H9 (cell line): ENCODE results near the gene FUZ. TPM values are rescaled to one million over a fixed set of nuclear protein-coding genes. Genes with fewer than 3 reads are reported as not detected.
A peak's percentile ranks its signal among the peaks of the same experiment; 100 is the strongest.

ENCODE experiments used
- DNase-seq: peaks from one replicate; pipeline ENCODE4 v3.0.0-alpha.2; 2017
- H2AFZ ChIP-seq: one replicate; pipeline ENCODE4 v1.6.1; 2013; ENCODE audit warnings: mild to moderate bottlenecking, low read length, control low read depth, moderate library complexity
- H2AK5ac ChIP-seq: 2 replicates; pipeline ENCODE4 v1.6.1; 2013; ENCODE audit warnings: low read length, control low read depth, mixed read lengths; ENCODE audit not compliant: insufficient read length
- H2BK120ac ChIP-seq: one replicate; pipeline ENCODE4 v1.6.1; 2013; ENCODE audit warnings: low read depth, mild to moderate bottlenecking, low read length, control low read depth, inconsistent platforms; ENCODE audit not compliant: poor library complexity, severe bottlenecking
- H2BK12ac ChIP-seq: 2 replicates; pipeline ENCODE4 v1.6.1; 2013; ENCODE audit warnings: low read length, control low read depth, mixed read lengths, low read depth; ENCODE audit not compliant: insufficient read length
- H2BK15ac ChIP-seq: 2 replicates; pipeline ENCODE4 v1.6.1; 2013; ENCODE audit warnings: low read depth, low read length, control low read depth
- H2BK20ac ChIP-seq: one replicate; pipeline ENCODE4 v1.6.1; 2013; ENCODE audit warnings: low read depth, mild to moderate bottlenecking, low read length, control low read depth, inconsistent platforms; ENCODE audit not compliant: poor library complexity, severe bottlenecking
- H2BK5ac ChIP-seq: 2 replicates; pipeline ENCODE4 v1.6.1; 2013; ENCODE audit warnings: low read length, control low read depth, mixed read lengths; ENCODE audit not compliant: insufficient read length
- H3K14ac ChIP-seq: 2 replicates; pipeline ENCODE4 v1.6.1; 2013; ENCODE audit warnings: low read length, control low read depth; ENCODE audit not compliant: insufficient read depth
- H3K18ac ChIP-seq: 2 replicates; pipeline ENCODE4 v1.6.1; 2013; ENCODE audit warnings: low read depth, mild to moderate bottlenecking, mixed read lengths, low read length, control low read depth; ENCODE audit not compliant: insufficient read length
- H3K23ac ChIP-seq: 2 replicates; pipeline ENCODE4 v1.6.1; 2013; ENCODE audit warnings: low read length, control low read depth, mixed read lengths, low read depth; ENCODE audit not compliant: insufficient read length
- H3K23me2 ChIP-seq: 2 replicates; pipeline ENCODE4 v1.6.1; 2013; ENCODE audit warnings: low read depth, mild to moderate bottlenecking, mixed read lengths, low read length, control low read depth; ENCODE audit not compliant: insufficient read length, poor library complexity, severe bottlenecking
- H3K27ac ChIP-seq: 2 replicates; pipeline ENCODE4 v1.5.1; 2013; ENCODE audit warnings: low read length, control low read depth, mixed read lengths, low read depth; ENCODE audit not compliant: insufficient read length
- H3K27me3 ChIP-seq: 2 replicates; pipeline ENCODE4 v1.6.1; 2013; ENCODE audit warnings: low read length, control low read depth, inconsistent platforms; ENCODE audit not compliant: insufficient read depth
- H3K4ac ChIP-seq: 2 replicates; pipeline ENCODE4 v1.6.1; 2013; ENCODE audit warnings: low read depth, mild to moderate bottlenecking, control low read depth, inconsistent platforms, low read length, moderate library complexity
- H3K4me1 ChIP-seq: 2 replicates; pipeline ENCODE4 v1.6.1; 2013; ENCODE audit warnings: low read length, control low read depth, inconsistent platforms; ENCODE audit not compliant: insufficient read depth
- H3K4me2 ChIP-seq: 2 replicates; pipeline ENCODE4 v1.6.1; 2013; ENCODE audit warnings: low read length, control low read depth, mixed read lengths; ENCODE audit not compliant: insufficient read length, insufficient read depth
- H3K56ac ChIP-seq: 2 replicates; pipeline ENCODE4 v1.6.1; 2013; ENCODE audit warnings: low read depth, mild to moderate bottlenecking, mixed read lengths, low read length, control low read depth; ENCODE audit not compliant: insufficient read length
- H3K79me1 ChIP-seq: 2 replicates; pipeline ENCODE4 v1.6.1; 2013; ENCODE audit warnings: low read depth, mild to moderate bottlenecking, moderate library complexity, low read length, control low read depth, inconsistent platforms; ENCODE audit not compliant: insufficient read depth, poor library complexity, severe bottlenecking
- H3K79me2 ChIP-seq: 2 replicates; pipeline ENCODE4 v1.6.1; 2013; ENCODE audit warnings: low read length, control low read depth, inconsistent platforms; ENCODE audit not compliant: insufficient read depth
- H3K9ac ChIP-seq: 2 replicates; pipeline ENCODE4 v1.6.1; 2013; ENCODE audit warnings: low read length, control low read depth, mixed read lengths; ENCODE audit not compliant: insufficient read length; ENCODE audit errors: extremely low read depth
- H3K9me3 ChIP-seq: one replicate; pipeline ENCODE4 v1.6.1; 2013; ENCODE audit warnings: low read depth, low read length, inconsistent platforms; ENCODE audit not compliant: control insufficient read depth
- H3T11ph ChIP-seq: one replicate; pipeline ENCODE4 v1.6.1; 2013; ENCODE audit warnings: mild to moderate bottlenecking, low read length, control low read depth, inconsistent platforms
- H4K20me1 ChIP-seq: one replicate; pipeline ENCODE4 v1.6.1; 2013; ENCODE audit not compliant: control insufficient read depth, insufficient read length, insufficient read depth
- H4K5ac ChIP-seq: 2 replicates; pipeline ENCODE4 v1.6.1; 2013; ENCODE audit warnings: low read depth, mild to moderate bottlenecking, mixed read lengths, low read length, control low read depth; ENCODE audit not compliant: insufficient read length
- H4K8ac ChIP-seq: replicated peaks from 2 replicates; pipeline ENCODE4 v1.6.1; 2013; ENCODE audit warnings: low read length, control low read depth, mixed read lengths, low read depth; ENCODE audit not compliant: insufficient read length
- H4K91ac ChIP-seq: 2 replicates; pipeline ENCODE4 v1.6.1; 2013; ENCODE audit warnings: low read depth, mild to moderate bottlenecking, moderate library complexity, mixed read lengths, low read length, control low read depth; ENCODE audit not compliant: insufficient read length
- H3K27ac Mint-ChIP-seq, 3 experiments: 2 replicates in 2 of 3; 3 replicates in 1 of 3; pipeline ENCODE4 v1.8.0; 2020 to 2021; ENCODE audit warnings: mixed read lengths in 3 of 3, mild to moderate bottlenecking in 1 of 3, moderate library complexity in 1 of 3
- H3K27me3 Mint-ChIP-seq: 2 replicates; pipeline ENCODE4 v1.8.0; 2021; ENCODE audit warnings: low read depth, mild to moderate bottlenecking, moderate library complexity, mixed read lengths
- H3K36me3 Mint-ChIP-seq, 3 experiments: 2 replicates in 2 of 3; 3 replicates in 1 of 3; pipeline ENCODE4 v1.8.0; 2020 to 2021; ENCODE audit warnings: low read depth in 3 of 3, mixed read lengths in 3 of 3; ENCODE audit not compliant: insufficient read depth in 1 of 3
- H3K4me1 Mint-ChIP-seq, 2 experiments: 2 replicates each; pipeline ENCODE4 v1.8.0; 2020; ENCODE audit warnings: mixed read lengths in 2 of 2
- H3K4me3 Mint-ChIP-seq, 2 experiments: 2 replicates in 1 of 2; 3 replicates in 1 of 2; pipeline ENCODE4 v1.8.0; 2020 to 2021; ENCODE audit warnings: mild to moderate bottlenecking in 2 of 2, mixed read lengths in 2 of 2, moderate library complexity in 1 of 2
- H3K9me3 Mint-ChIP-seq, 2 experiments: 2 replicates in 1 of 2; 3 replicates in 1 of 2; pipeline ENCODE4 v1.8.0; 2020; ENCODE audit warnings: mild to moderate bottlenecking in 2 of 2, mixed read lengths in 2 of 2, moderate library complexity in 1 of 2
- WGBS: extraction: QIAGEN DNeasy Blood & Tissue Kit; methylation state at CpG from one replicate; pipeline ENCODE4 v1.1.7; 2013; ENCODE audit warnings: missing lambda C conversion rate, low lambda C conversion rate, mixed read lengths; ENCODE audit not compliant: insufficient read length; ENCODE audit errors: extremely low coverage; 5-methylcytosine and 5-hydroxymethylcytosine counted together
- total RNA-seq: library from RNA; stranded (reverse); gene quantifications from 2 replicates; pipeline ENCODE4 v1.2.1, GENCODE V29; 2021
- TF ChIP-seq, protein P1 (sequence below): fragments of 200-600 bp; sonication (generic); conservative IDR thresholded peaks from 3 replicates; pipeline ENCODE4 v1.8.0; 2021; ENCODE audit warnings: antibody characterized with exemption, mild to moderate bottlenecking

Gene FUZ
- total RNA-seq, 1 experiment from 2014 or later, result 25.1 TPM

DNA sequence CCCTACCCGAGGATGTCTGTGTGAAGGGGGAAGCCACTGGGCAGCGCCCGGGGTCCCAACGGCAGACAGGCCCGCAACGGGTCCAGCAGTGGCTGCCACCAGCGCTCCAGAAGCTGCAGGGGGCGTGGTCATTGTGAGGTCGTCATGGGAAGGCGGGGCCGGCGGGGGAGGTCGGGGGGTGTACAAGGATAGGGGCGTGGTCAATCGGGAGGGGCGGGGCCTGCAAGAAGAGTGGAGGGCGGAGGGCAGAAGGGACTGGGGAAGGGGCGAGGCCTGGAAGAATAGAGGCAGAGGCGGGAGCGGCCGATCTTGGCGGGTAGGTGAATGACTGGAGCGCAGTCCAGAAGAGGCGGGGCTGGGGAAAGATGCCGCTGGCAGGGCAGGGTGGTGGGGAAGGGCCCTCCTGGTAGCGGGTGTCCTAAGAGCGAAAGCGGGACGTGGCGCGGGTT, 4.4 kb downstream of the FUZ start:
- H3K4me1 Mint-ChIP-seq, result peaks cover 16 to 30% of the 10 kb centered on the region in 2 experiments
- Histone ChIP-seq H4K8ac (no peak overlapping the region), H4K5ac (no peak overlapping the region), H3K23ac (no peak overlapping the region), H3K4me2 (peak overlapping the region; percentile 22), H3T11ph (no peak overlapping the region), H3K79me1 (no peaks in the 10 kb centered on the region), H2BK12ac (no peak overlapping the region), H3K18ac (peak overlapping the region; percentile 73), H3K79me2 (no peaks in the 10 kb centered on the region), H2BK20ac (no peak overlapping the region), H2BK5ac (no peak overlapping the region), H4K91ac (no peak overlapping the region), H2AK5ac (no peak overlapping the region), H3K27me3 (no peaks in the 10 kb centered on the region), H2BK15ac (no peak overlapping the region), H3K27ac (no peak overlapping the region), H3K4ac (no peak overlapping the region), H2BK120ac (no peak overlapping the region), H2AFZ (no peak overlapping the region), H3K4me1 (peaks cover 3% of the 10 kb centered on the region), H4K20me1 (no peaks in the 10 kb centered on the region), H3K56ac (no peak overlapping the region), H3K9ac (peak overlapping the region; percentile 28), H3K14ac (peak overlapping the region; percentile 80), H3K9me3 (no peaks in the 10 kb centered on the region), H3K23me2 (peaks cover 13% of the 10 kb centered on the region)
- DNase-seq, result peak; percentile 98
- peak overlapping the region in 1 of 3 experiments; percentile 82; a peak in 1 of 7 replicates for H3K27ac Mint-ChIP-seq
- no CpG with 5 or more reads among the region's 31 CpGs for WGBS
- no peaks in the 10 kb centered on the region; a peak in 2 of 5 replicates for H3K9me3 Mint-ChIP-seq
- H3K4me3 Mint-ChIP-seq, result peak overlapping the region; percentile 72 to 83
- H3K27me3 Mint-ChIP-seq, result peaks cover 7% of the 10 kb centered on the region
- H3K36me3 Mint-ChIP-seq, result peaks cover 12 to 31% (median 28%) of the 10 kb centered on the region in 3 experiments; a peak in 6 of 7 replicates
- TF ChIP-seq, protein P1, sequence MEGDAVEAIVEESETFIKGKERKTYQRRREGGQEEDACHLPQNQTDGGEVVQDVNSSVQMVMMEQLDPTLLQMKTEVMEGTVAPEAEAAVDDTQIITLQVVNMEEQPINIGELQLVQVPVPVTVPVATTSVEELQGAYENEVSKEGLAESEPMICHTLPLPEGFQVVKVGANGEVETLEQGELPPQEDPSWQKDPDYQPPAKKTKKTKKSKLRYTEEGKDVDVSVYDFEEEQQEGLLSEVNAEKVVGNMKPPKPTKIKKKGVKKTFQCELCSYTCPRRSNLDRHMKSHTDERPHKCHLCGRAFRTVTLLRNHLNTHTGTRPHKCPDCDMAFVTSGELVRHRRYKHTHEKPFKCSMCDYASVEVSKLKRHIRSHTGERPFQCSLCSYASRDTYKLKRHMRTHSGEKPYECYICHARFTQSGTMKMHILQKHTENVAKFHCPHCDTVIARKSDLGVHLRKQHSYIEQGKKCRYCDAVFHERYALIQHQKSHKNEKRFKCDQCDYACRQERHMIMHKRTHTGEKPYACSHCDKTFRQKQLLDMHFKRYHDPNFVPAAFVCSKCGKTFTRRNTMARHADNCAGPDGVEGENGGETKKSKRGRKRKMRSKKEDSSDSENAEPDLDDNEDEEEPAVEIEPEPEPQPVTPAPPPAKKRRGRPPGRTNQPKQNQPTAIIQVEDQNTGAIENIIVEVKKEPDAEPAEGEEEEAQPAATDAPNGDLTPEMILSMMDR, result no peak
